Forelimb muscle (tissue), 1 donor: ENCODE measurements around the gene C12orf50. TPM values are rescaled to one million over a fixed set of nuclear protein-coding genes. Genes with fewer than 3 reads are reported as not detected.
"Not testable (repeated sequence)": the region's sequence is repeated elsewhere in the genome, so short reads cannot be mapped to it uniquely, and the experiment has no call there.

Experiments used
- DNase-seq: peaks from one replicate; pipeline ENCODE4 v3.0.0-alpha.2; 2013; ENCODE audit warnings: low read depth
- polyA plus RNA-seq: library from polyadenylated mRNA; unstranded; fragments of 120-200 nt; gene quantifications from one replicate; pipeline ENCODE4 v1.2.1, GENCODE V29; 2013; ENCODE audit not compliant: insufficient read length

The C12orf50 gene, protein sequence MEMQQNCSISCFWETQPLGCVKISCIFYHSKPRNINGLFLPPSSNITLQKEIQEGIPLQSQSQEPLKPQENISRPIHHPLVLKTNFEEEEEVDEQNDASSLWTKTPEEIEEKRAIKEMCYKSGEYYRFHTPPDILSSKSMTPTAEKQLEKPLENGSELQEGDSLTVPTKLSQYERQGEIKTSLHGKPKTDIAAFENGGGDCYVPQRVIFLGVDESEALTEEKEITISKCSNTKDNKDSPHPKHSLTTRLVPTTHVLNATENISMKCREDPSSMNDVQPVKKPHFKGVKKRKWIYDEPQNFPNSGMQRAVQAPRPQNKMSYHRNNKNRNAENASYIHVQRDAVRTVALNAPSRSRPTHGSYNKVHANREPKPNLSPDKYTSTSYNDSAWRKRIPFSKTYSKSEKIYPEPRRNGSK
- polyA plus RNA-seq, result 0.34 TPM

GRCh38 chr12:88029093-88029665 lies at the start of gene C12orf50:
Gene C12orf50 (minus strand): TSS chr12:88029401. CDS start chr12:88026962, 2,439 bp downstream.
- no peak for DNase-seq

GRCh38 chr12:88067301-88067700 lies 38.1 kb upstream of the C12orf50 start:
- DNase-seq, result no peak

DNA sequence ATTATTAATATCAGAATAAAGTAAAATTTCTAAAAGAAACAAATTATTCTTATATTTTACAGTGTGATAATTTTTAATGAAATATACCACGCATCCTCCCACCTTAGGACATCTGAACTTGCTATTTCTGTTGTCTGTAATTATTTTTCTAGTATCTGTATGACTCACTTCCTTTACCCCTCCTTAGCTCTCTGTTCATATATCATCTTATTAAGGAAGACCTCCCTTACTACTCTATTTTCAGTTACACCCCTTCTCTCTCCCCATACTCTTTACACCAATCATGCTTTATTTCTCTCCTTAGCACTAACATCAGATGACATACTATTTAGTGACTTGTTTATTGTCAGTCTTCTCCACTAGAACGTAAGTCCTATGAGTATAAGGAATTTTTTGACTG lies 34.2 kb upstream of the C12orf50 start:
- DNase-seq, result no peak

- DNase-seq, result no peak
Observed at GRCh38 chr12:88062474-88062873, 33.3 kb upstream of the C12orf50 start.

GRCh38 chr12:88058719-88059077 lies 29.5 kb upstream of the C12orf50 start:
- no peak for DNase-seq

- no peak for DNase-seq
Observed at GRCh38 chr12:88057994-88058718, 29.0 kb upstream of the C12orf50 start.

GRCh38 chr12:88056571-88056970 lies 27.4 kb upstream of the C12orf50 start:
- DNase-seq, result no peak

DNA sequence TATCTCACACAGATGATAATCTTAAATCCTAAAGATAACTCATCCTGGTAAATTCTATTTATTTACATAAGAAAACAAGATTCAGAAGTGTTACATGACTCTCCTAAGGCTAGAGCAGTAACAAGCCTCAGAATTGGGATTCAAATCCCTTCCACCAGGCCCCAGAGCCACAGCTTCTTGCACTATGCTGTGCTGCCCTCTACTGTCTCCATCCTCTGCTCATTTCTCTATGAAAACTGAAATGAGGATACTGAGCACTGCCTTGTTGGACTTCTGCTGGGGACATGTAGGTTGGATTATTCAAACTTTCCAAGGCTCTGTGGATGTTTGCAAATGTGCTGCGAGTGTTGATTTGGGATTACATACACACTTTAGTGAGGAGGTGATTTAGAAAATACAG lies 23.5 kb upstream of the C12orf50 start:
- no peak for DNase-seq

- no peak for DNase-seq
Observed at GRCh38 chr12:88044035-88044434, 14.8 kb upstream of the C12orf50 start.

DNA sequence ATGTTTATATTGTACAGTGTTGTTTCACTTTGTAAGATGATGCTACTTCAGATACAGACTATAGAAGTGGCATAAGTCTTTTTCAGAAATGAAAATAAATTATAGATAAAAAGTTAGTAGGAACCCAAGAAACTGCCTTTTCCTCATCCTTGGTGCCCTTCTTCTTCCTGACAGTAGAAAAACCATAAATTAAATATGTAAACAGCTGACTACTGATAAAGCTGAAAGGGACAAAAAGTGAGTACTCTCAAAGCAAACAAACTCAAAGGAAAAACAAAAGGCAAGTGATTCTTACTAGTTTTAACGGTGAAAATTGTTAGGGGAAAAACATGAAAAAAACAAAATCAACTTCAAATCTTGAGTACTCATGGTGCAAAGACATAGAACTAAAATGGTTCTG lies 8.6 kb upstream of the C12orf50 start:
- no peak for DNase-seq

DNA sequence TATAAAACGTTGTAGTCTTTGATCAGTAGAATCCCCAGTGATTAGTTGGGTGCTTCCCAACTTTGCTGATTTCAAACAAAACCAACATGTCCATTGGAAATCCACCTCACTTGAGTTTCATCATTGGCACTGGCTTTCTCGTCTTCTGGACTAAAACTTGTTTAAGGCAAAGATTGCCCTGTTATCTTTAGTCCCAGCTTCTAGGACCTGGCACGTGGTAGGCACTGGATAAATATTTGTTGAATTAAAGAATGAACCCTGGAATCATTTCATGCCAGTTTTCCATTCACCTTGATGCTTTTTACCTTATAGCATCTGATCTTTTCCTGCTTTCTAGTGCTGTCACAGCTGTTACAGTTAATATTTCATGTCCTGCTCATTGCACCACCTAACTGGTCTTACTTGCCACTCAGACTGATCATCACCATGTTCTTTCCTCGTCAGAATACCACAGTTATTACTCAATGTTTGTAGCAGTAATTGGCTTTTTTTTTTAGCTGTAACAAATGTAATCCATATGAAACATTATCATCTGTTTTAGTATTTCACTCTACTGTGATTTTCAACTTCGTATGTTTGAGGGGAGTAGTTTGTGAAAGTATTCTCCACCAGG lies 7.3 kb upstream of the C12orf50 start:
- no peak for DNase-seq

- DNase-seq, result no peak
Observed at GRCh38 chr12:88035907-88036289, 6.7 kb upstream of the C12orf50 start.

- peak; percentile 65 for DNase-seq
Observed at GRCh38 chr12:88035271-88035906, 6.2 kb upstream of the C12orf50 start.

DNA sequence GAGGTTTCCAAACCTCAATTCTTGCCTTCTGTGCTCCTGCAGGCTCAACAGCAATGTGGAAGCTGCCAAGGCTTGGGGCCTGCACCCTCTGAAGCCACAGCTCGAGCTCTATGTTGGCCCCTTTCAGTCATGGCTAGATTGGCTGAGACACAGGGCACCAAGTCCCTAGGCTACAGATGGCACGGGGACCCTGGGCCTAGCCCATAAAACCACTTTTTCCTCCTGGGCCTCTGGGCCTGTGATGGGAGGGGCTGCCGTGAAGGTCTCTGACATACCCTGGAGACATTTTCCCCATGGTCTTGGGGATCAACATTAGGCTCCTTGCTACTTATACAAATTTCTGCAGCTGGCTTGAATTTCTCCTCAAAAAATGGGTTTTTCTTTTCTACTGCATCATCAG lies 2.0 kb upstream of the C12orf50 start:
- not testable (repeated sequence) for DNase-seq

- DNase-seq, result no peak
Observed at GRCh38 chr12:88026196-88026595, 3.0 kb downstream of the C12orf50 start.

GRCh38 chr12:88017964-88018363 lies 11.2 kb downstream of the C12orf50 start:
- DNase-seq, result no peak

DNA sequence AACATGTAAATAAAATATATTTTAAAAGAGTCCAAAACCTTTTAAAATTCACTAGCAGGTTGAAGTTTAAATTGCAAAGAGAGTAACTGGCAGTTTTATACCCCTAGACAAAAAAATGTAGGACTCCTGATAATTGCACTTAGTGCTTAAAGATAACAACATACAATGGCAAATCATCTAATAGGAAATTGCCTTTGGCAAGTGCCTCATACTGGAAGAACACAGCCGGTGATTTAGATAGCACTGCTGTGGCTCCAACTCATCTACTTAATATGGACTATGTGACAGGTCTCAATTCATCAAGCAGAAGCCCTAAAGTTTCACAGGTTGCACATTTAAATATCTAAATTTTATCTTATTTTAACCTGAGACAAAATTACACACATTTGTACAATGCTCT lies 13.4 kb downstream of the C12orf50 start:
- DNase-seq, result no peak

DNA sequence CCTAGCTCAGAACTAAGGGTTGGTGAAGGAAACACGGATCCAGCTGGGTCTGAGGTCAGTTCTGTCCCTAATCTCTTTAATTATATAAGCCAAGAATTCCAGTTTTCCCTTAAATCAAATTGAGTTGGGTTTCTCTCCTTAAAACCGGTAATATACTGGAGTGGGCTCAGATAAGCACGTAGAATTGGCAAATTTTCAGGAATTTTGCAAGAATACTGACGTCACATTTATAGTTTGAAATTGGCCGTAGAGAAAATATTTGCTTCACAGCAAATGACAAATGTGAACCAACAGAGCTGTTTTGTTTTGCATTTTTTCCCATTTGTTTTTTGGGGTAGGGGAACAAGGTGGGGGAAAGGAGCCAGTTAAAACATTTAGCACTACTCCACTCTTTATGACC lies 17.4 kb downstream of the C12orf50 start:
- no peak for DNase-seq

- DNase-seq, result no peak
Observed at GRCh38 chr12:88006351-88006750, 22.9 kb downstream of the C12orf50 start.

GRCh38 chr12:88001327-88001726 lies 27.9 kb downstream of the C12orf50 start:
- no peak for DNase-seq

DNA sequence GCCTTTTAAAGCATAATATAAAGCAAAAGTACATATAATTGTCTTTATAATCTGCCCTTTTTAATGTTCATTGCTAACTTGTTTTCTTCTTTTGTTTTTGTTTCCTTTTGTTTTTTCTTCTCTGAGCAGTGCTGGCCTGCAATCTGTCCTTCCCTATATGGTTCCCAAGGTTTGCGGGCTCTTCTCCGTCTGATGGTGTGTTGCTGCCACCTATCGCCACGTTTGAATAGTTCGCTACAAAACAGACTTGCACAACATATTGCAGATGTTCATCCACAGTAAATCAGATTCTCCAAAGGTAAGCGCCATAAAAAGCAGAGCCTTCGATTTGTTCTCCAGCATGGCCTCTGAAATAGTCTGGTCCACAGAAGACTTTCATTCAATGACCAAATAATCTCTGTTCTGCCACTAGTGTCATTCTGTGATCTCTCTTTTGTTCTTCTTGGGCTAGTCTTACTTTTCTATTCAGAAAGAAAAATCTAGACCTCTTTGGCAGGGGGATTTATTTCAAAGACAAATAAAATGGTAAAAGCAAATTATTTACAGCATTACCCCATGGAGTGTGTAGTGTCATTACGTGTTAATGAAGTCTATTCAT lies 33.5 kb downstream of the C12orf50 start:
- DNase-seq, result peak; percentile 34
